AG08396 (cell line): ENCODE data around the gene C19orf25.
"Not testable (repeated sequence)": the region's sequence is repeated elsewhere in the genome, so short reads cannot be mapped to it uniquely, and the experiment has no call there.

Source experiments
- DNase-seq: peaks from one replicate; pipeline ENCODE4 v3.0.0; 2012; ENCODE audit warnings: low spot score, mixed read lengths

Gene C19orf25

DNA sequence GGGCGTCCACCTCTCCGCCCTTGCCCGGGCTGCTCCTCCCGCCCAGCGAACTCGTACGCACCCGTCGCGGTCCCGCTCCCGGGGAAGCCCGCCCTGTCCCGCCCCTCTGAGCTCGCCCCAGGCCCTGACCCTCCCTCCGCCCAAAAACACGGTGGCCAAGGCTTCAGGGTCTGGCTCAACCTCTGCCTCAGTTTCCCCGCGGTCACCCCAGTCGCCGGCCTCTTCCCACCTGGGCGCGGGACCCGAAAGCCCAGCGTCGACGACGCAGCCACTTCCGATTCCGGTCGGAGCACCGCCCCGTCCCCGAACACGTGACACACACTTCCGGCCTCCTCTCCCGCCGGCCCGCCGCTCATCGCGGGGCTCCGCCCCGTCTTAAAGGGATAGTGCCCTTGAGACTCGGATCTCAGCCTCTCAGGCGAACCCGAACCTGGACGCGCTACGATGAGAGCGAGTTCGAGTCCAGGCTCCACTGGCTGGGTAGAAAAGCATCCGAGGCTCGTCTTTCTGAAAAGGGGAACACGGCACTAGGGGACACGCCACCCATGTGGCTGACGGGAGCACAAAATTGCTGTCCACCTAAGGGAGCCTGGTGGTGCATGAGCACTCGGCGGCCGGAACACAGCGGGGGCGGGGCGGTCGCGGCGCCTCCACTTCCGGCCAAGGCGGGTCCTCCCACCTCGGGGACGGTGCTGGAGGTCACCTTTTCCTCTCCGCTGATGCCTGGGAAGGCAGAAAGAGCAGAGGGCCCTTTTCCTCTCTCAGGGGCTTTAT is at the start of gene C19orf25:
C19orf25 (minus strand) TSS at position 282 of the 774 bp plus-strand sequence. CDS start 312 bp downstream, outside the sequence.
- peak; percentile 98 for DNase-seq

DNA sequence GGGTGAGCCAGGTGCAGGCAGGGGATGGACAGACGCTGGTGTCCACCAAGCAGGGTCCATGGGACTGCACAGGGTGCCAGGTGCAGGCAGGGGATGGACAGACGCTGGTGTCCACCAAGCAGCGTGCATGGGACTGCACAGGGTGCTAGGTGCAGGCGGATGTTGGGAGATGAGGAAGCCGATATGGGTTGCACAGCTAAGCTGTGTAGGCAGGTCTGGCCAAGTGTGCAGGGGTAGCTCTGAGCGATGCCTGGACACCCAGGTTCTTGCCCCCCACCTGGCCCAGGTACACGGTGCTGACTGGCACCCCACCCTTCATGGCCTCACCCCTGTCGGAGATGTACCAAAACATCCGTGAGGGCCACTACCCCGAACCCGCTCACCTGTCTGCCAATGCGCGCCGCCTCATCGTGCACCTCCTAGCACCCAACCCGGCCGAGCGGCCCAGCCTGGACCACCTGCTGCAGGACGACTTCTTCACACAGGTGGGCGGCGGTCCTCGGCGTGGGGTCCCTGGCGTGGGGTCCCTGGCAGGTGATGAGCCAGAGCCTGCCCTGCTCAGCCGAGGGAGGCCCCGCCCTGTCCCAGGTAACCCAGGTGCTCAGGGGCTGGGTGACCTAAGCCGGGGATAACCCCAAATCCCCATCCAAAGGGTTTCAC is 48.8 kb upstream of the C19orf25 start:
- DNase-seq: no peak

DNA sequence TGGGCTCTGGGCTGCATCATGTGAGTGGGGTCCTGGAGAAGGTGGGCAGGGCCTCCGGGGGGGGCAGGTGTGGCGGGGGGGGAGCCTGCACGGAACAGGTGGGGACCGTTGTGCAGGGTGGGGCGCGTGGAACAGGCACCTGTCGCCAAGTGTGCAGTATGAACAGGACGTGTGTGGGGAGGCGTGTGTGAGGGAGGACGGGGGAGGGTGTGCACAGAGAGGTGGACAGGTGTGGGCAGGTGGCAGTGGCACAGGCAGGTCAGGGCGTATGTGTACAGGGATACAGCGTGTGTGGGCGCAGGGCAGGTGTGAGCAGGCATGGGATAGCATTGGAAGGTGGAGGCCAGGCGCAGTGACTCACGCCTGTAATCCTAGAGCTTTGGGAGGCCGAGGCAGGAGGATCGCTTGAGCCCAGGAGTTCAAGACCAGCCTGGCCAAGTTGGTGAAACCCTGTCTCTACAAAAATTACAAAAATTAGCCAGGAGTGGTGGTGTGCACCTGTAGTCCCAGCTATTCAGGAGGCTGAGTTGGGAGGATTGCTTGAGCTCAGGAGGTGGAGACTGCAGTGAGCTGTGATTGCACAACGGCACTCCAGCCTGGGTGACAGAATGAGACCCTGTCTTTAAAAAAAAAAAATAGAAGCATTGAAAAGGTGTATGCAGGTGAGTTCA is 48.1 kb upstream of the C19orf25 start:
- no peak for DNase-seq

DNA sequence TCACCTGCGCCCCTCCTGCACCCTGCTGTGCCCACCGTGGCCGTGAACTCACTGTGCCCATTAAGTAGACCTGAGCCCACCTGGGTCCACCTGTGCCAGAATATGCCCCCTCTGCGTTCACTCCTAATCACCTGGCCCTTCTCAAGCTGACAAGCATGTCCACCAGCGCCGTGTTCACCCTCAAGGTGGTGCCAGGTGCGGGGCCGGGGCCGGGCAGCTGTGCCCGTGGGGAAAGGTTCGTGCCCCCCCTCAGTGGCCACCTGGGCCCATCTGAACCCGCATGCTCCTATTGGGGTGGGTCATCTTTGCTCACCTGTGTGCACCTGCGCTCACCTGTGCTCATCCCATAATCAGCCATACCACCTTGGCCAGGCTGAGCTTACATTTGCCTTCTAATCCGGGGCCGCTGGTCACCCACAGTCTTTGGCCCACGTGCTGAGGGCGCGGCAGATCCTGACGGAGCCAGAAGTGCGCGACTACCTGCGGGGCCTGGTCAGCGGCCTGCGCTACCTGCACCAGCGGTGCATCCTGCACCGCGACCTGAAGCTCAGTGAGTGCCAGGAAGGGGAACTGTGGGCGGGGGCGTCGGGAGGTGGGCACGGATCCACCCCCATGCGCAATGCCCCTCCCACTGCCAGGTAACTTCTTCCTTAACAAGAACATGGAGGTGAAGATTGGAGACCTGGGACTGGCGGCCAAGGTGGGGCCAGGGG is 47.2 kb upstream of the C19orf25 start:
- DNase-seq: no peak

DNA sequence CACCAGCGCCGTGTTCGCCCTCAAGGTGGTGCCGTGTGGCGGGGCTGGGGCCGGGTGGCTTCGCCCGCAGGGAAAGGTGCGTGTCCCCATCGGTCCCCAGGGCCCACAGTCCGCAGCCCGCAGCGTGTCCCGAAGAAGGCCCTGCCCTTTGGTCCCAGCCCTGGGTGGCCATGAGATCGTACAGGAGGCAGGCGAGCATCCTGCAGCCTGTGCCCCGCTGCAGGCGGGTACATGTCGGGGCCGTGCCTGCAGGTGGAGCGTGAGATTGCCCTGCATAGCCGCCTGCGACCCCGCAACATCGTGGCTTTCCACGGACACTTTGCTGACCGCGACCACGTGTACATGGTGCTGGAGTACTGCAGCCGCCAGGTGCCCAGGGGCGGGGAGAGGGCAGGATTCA is 46.3 kb upstream of the C19orf25 start:
- DNase-seq: no peak

DNA sequence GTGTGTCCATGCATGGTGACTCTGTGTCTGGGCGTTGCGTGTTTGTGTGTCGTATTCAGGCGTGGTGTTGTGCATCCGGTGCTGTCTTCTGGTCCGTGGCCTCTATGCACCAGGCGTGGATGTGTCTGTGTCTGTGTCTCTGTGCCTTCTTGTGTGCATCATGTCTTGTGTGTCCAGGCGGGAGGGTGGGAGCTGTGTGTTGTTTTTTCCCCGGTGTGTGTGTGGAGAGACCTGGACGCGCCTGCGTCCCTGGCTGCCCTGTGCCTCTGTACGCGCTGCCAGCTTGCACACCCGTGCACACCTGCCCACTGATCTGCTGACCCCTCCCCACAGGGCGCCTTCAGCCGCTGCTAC is 45.9 kb upstream of the C19orf25 start:
- no peak for DNase-seq

DNA sequence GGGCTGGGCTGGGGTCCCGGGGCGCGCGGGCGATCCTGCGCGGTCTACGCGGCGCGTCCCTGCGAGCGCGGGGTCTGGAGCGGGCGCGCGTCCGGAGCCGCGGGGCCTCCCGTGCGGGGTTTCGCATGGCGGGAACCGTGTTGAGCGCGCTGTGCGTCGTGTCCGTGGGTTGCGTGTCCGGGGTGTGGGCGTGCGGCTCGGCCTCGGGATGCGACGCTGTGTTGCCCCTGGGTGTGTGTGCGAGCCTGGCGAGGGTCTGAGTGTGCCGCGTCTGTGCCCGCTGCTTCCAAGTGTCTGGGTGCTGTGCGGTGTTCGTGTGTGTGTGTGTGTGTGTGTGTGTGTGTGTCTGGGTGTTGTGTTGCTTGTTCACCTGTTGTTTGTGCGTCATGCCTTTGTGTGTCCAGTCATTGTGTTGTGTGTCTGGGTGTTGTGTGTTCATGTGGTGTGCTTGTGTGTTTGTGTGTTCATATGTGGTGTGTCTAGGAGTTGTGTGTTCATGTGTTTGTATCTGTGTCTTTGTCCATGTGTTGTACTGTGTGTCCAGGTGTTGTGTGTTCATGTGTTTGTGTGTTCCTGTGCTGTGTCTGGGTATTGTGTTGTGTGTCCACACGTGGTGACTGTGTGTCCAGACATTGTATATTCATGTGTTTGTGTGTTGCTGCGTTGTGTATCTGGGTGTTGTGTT is 45.4 kb upstream of the C19orf25 start:
- no peak for DNase-seq

DNA sequence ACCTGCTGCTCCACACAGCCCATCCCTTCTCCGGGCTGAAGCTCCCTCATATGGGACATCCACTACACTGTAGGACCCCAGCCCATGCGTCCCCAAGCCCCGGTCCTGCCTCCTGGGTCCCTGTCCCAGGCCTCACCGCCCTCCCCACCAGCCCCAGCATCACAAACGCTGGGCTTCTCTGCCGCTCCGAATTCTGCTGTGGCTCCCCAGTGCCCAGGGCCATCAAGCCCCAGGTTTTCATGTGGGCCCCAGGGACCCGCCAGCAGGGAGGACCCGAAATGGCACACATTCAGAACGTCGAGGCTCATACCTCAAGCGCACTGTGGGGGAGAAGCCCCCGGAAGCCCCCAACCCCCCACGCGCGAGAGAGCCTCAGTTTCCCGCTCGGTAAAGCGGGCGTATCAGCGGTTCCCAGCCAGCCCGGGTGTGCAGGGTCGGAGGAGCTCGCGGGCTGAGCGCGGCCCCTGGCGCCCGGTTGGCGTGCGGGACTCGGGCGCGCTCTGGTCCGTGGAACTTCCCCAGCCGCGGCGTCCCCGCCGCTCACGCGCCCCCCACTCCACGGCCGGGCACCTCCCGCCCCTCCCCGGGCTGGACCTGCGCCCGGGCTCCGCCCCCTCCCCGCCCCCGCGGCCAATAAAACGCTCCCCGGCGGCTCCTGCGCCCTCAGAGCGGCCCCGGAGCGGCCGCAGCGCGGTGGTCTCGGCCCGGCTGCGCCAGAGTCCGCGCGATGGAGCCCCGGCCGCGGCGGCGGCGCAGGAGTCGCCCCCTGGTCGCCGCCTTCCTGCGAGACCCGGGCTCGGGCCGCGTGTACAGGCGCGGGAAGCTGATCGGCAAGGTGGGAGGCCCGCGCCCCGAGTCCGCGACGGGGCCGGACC is 44.6 kb upstream of the C19orf25 start, which contains the start of gene PLK5:
PLK5 (plus strand) TSS at position 666 of the 875 bp plus-strand sequence. CDS start 2,920 bp downstream, outside the sequence.
- DNase-seq: no peak

DNA sequence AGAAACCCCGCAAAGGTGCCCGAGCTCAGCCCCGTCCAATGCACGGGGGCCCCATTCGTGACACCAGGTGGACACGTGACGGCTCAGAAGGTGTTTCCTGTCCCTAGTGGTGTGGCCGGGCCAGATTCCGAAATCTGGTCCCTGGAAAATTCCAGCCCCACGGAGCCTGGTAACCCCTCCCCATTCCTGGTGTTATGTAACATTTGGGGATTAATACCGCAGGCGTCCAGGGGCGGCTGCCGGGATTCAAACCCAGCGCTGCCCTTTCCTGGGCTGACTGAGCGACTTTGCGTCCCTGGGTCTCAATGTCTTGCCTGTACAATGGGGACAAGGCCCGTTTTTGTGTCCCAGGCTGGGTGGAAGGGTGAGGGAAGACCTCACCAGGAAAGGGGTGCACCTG is 43.8 kb upstream of the C19orf25 start:
- DNase-seq: no peak

DNA sequence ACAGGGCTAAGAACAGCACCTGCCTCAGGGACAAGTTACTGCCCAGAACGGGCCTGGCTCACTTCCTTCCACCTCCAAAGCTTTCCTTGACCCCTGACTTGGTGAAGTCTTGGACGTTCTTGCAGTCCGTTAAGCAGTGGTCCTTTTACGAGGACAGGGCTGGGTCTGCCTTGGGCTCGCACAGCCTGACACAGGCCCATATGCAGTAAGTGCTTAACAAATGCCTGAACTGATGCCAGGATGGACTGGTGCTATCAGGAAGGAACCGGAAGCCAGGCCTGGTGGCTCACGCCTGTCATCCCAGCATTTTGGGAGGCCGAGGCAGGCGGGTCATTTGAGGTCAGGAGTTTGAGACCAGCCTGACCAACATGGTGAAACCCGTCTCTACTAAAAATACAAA is 43.0 kb upstream of the C19orf25 start:
- DNase-seq: no peak

DNA sequence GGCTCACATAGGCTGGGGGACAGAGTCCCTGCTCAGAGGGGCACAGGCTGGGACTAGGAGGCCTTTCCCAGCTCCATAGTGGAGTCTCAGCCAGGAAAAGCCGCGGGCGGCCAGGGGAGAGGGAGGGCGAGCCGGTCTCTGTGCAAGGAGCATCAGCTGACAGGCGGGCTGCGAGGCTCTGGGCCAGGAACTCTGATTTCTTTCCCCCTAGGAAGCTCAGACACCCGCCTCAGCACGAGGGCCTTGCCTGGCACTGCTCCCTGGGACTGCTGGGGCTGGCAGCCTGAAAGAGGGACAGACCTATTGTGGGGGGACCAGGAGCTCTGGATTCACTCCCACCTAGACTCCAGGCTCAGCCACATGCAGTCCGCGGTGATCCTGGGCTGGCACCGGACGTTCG is 42.6 kb upstream of the C19orf25 start:
- no peak for DNase-seq

DNA sequence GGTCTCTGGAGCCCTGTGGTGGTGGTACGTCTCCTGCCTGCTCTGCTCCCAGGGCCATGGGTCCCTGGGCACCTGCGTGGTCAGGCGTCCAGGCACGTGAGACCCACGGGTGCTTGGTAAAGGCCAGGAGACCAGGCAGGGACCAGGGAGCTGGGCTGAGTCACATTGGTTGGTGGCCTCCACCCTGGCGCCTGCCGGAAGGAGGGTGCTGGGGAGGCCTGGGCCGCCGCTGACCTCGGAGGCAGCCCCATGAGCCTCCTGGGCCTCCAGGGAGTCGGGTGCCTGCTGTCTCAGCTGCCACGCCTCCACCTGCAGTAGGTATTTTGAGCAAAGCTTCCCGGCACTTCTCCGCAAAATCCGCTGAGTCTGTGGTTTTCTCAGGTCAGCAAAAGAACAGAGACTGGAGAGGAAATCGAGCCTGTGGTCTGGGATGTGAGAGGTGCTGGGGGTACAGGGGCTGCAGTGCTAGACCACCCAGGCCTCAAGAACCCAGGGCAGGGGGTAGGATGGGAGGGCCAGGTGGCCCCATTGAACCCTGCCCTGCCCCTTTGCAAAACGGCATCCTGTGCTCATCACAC is 41.3 kb upstream of the C19orf25 start:
- no peak for DNase-seq

DNA sequence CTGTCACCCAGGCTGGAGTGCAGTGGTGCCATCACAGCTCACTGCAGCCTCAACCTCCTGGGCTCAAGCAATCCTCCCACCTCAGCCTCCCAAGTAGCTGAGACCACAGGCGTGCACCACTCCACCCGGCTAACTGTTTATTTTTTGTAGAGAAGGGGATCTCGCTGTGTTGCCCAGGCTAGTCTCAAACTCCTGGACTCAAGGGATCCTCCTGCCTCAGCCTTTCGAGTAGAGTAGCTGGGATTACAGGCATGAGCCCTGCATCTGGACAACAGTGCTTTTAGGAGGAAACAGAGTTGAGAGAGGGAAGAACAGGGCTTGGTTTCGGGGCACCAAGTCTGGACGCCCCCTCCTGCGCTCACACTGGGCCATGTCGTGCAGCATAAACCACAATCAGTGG is 40.8 kb upstream of the C19orf25 start:
- not testable (repeated sequence) for DNase-seq

DNA sequence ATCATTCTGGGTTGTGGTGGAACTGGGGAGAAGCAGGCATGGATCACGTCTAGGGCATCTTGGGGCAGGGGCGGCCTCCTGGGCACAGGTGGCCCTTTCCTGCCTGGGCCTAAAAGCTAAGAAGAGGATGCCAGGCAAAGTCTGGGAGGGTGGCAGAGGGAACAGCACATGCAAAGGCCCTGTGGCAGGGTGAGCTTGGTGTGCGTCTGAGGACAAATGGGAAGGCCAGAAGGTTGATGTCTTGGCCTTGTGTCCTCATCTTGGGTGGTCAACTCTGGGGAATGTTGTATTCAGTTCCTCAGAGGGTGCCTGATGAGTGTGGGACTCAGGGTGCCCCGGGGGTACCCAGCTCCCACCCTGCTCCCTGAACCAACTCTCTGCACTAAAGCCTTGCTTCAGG is 39.5 kb upstream of the C19orf25 start:
- DNase-seq: no peak

DNA sequence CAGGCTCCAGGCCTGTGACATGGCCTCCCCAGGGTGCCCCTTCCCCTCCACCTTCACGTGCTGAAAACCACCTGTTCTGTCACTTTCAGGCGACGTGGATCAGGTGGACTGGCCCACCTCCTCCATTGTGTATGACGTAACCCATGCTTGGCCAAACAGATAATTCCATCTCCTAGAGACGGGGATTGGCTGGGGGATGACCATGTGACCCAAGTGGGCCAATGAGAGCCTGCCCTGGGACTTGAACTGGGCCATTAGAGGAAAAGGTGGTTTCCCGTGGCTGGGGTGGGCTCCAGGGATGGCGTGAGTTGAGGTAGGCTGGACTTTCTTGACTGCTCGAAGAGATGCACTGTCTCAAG is 37.4 kb upstream of the C19orf25 start:
- no peak for DNase-seq

DNA sequence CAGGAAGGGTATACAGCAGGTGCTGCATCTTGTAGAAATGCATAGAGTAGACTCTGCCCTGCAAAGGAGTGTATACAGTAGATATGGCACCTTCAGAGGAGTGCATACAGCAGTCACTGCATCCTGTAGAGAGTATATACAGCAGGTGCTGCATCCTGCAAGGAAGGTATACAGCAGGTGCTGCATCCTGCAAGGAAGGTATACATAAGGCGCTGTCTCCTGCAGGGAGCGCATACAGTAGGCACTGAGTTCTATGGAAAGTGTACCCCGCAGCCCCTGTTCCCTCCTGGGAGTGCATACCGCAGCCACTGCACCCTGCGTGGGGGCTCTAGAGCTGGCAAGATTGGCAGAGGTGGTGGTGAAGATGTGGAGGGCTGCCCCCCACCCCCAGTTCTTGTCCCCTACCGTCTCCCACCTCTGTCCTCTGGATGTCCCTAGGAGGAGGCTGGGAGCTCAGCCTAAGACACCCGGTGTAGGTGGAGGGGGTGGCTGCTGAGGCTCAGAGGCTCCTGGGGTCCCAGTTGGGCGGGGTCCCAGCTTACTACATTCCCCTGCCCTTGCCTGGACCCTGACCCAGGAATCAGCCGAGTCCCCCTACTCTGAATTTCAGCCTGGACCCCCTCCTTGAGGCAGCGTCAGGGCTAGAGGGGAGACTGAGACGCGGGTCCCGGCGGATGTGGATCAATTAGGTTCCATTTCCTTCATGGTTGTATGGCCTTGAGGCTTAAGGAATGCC is 36.1 kb upstream of the C19orf25 start:
- no peak for DNase-seq

DNA sequence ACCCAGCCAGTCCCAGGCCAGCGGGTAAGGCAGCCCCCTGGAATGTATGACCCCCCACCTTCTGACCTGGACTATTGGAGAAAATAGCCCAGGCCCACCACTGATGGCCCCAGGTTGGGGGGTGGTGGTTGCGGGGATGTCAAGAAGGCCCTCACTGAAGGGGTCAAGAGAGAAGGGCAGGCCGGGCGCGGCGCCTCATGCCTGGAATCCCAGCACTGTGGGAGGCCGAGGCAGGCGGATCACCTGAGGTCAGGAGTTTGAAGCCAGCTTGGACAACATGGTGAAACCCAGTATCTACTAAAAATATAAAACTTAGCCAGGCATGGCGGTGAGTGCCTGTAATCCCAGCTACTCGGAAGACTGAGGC is 35.3 kb upstream of the C19orf25 start:
- DNase-seq: no peak

DNA sequence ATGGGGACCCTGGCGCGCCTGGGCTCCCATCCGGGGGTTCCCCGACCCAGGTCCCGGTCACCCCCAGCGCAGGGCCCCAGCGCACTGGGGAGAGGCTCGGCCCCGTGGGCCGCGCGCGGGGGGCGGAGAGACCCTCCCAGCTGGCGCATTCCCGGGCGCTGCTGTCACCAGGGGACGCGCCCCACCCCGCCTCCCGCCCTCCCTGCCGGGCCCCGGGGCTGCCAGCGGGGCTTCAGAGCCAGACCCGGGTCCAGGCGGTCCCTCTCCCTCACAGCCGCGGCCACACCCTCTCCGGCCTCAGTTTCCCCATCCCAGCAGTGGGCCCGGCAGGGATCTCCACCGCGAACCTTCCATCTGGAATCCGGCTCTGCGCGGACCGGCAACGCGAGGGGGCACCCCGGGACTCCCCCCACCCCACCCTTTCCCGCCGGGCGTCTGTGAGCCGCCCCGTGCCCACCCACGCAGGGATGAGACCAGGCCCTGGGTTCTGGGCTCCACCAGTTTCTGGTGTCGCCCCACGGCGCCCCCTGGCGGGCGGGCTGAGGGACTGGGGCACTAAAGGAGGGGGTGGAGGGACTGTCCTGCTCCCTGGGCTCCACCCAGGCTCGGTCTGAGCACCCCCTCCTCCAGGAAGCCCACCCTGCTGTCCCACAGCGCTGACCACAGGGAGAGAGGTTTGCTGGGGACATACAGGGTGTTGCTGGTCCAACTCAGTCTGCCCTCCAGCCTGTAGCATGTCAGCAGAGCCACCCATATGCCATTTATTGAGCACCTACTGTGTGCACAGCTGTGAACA is 34.7 kb upstream of the C19orf25 start:
- DNase-seq: peak; percentile 86
